OCI-LY1 (cell line): Measurements from ENCODE around the gene CCR2.

Experiments
- EZH2 ChIP-seq: fragments of 200-600 bp; sonication (generic), shearing (Covaris generic); IDR thresholded peaks from 2 replicates; pipeline ENCODE4 v1.8.0; 2017; ENCODE audit warnings: borderline replicate concordance, mixed run types, mild to moderate bottlenecking, antibody characterized with exemption, low read length, moderate library complexity, mixed read lengths
- TF ChIP-seq, protein P1 (sequence below): fragments of 200-600 bp; sonication (generic), shearing (Covaris generic); IDR thresholded peaks from 2 replicates; pipeline ENCODE4 v1.5.1; 2017; ENCODE audit warnings: mild to moderate bottlenecking, antibody characterized with exemption, low read length, moderate library complexity, mixed read lengths

DNA sequence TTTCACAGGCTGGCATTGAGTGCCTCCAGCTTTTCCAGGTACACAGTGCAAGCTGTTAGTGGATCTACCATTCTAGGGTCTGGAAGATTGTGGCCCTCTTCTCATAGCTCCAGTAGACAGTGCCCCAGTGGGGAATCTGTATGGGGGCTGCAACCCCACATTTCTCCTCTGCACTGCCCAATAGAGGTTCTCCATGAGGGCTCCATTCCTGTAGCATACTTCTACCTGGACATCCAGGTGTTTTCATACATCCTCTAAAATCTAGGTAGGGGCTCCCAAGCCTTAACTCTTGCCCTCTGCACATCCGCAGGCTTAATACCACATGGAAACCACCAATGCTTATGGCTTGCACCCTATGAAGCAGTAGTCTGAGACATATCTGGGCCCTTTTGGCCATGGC is 15.1 kb upstream of the CCR2 start:
- TF ChIP-seq, protein P1, sequence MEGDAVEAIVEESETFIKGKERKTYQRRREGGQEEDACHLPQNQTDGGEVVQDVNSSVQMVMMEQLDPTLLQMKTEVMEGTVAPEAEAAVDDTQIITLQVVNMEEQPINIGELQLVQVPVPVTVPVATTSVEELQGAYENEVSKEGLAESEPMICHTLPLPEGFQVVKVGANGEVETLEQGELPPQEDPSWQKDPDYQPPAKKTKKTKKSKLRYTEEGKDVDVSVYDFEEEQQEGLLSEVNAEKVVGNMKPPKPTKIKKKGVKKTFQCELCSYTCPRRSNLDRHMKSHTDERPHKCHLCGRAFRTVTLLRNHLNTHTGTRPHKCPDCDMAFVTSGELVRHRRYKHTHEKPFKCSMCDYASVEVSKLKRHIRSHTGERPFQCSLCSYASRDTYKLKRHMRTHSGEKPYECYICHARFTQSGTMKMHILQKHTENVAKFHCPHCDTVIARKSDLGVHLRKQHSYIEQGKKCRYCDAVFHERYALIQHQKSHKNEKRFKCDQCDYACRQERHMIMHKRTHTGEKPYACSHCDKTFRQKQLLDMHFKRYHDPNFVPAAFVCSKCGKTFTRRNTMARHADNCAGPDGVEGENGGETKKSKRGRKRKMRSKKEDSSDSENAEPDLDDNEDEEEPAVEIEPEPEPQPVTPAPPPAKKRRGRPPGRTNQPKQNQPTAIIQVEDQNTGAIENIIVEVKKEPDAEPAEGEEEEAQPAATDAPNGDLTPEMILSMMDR: no peak
- TF ChIP-seq EZH2: no peak
